Stimulated activated naive CD4-positive, alpha-beta T cell treated with Interleukin-2 at 50 U/mL for 16 hours (primary cell): Measurements from ENCODE around the gene ENTR1.

Experiments
- DNase-seq: peaks from one replicate; lab custom pipeline; 2025; lab: John Stamatoyannopoulos, UW

ENTR1 gene

GRCh38 chr9:136376457-136376856, 34.0 kb downstream of the ENTR1 start:
- DNase-seq: no peak

DNA sequence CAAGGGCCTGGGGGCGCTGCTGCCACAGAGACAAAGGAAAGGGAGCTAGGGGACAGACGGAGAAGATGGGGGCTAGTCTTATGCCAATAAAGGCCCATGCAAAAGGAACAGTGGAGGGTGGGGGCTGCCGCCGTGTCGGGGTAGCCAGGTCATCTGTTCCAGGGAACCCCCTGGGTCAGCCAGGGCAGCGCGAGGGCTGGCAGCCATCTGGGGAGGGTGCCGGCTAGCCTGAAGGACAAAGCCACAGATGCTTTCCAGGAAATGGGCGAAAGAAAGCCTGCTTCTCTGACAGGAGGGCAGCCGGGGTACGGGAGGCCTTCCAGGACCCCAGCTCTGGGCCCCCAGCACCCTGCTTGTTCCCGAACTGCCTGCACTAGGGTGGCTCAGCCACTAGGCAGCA, 35.3 kb downstream of the ENTR1 start:
- DNase-seq: no peak

DNA sequence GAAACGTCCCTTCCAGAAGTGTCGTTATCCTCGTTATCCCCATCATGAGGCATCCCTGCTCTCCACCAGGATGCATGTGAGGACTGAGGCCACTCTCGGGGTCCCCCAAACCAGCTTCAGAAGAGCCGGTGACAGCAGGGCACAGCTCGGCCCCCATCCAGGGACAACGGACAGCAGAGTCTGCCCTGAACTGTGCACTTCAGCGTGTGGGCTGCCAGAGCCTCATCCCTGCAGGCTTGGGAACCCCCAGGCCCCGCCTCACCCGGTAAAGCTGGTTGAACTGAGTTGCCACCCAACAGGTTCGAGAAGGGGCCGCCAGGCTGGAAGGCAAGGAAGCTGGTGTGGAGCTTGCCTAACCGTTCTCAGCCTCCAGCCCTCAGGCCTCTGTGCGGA, 36.2 kb downstream of the ENTR1 start:
- no peak for DNase-seq

DNA sequence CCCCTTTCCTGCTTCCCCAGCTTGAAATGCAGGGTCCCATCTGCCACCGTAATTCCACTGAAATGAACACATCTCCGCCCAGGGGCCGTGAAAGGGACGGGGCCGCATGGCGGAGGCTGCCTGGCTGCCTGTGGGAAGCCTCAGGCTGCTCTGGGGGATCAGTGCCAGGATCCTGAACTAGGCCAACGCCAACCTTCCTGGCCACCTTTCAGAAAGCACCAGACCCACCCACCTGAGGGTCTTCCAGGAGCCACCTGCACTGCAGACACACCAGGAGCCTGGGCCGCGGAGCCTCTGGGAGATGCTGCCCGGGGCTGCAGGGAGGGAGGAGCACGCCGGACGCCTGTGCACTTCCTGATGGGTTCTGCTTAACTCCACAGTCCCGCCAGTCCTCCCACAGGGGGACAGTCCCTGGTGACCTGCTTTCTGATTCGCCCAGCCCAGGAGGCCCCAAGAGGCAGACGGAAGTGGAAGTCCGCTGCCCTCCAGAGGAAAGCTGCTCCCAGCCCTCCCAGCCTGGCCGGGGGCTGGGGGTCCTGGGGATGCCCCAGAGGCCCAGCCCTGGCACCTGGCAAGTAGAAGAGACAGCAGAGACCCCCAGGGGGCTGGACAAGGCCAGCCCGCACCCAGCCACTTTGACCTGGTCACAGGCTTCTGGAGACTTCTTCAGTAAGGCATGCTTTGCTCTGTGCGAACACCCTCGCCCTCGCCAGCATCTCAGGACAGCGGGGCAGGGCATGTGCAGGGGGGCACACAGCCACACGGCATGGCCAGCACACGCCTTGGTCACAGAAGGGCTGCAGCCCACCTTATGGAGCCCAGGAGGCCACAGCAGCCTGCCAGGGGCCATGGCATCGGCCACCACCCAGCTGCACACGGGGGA, 36.9 kb downstream of the ENTR1 start, which contains the start of gene CARD9:
Gene CARD9, minus strand, starts transcription at position 370 of the 883 bp plus-strand sequence. CDS start 1,591 bp downstream, outside the sequence.
- no peak for DNase-seq

GRCh38 chr9:136372561-136373299, 37.7 kb downstream of the ENTR1 start:
- DNase-seq: no peak

- DNase-seq: no peak
Observed at GRCh38 chr9:136372006-136372405, 38.4 kb downstream of the ENTR1 start.

DNA sequence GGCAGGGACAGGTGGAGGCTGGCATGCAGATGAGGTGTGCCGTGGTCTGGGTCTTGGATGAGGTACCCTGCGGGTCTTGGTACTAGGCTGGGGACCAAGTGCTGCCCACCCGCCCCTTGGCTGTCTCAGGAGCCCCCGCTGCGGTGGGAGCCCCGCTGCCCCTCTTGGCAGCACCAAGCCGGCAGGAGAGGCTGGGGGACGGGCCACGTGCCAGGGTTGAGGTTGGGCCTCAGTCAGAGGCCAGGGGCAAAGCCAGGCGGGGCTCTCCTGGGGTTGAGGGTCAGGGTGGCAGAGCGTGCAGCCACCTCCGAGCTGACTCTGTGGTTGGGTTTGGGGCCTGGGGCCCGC, 38.9 kb downstream of the ENTR1 start:
- no peak for DNase-seq

DNA sequence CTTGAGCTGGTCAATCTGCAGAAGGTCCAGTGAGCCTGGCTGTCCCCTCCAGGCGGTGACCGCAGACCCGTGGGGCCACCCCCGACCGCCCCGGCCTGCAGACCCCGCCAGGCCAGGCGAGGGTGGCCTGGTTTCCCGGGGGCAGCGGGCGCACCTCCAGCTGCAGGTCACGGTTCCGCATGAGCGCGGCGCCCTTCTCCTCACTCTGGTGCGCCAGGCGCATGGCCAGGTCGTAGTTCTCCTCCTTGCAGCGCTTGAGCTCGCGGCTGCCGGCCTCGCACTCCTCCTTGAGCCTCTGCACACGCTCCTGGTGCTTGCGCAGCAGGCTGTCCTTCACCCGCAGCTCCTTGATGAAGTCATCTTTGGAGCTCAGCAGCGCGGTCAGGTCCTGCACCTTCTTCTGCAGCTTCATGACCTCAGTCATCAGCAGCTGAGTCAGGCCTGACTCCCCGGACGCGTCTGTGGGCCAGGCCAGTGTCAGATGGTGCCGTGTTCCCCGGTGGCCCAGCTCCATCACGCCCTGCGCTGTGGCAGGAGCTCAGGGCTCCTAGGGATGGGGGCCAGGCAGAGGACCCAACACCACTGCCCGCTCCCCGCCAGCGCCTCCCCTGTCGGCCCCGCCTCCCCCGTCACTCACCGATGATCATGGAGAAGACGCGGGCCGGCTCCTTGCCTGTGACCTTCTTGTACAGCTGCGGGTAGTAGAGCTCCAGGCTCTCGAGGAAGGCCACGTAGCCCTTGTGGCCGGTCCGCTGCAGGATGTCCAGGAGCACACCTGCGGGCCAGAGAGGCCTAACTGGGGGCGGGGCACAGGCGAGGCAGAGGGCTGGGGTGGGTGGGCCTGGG, 39.5 kb downstream of the ENTR1 start:
- DNase-seq: no peak

- no peak for DNase-seq
Observed at GRCh38 chr9:136370037-136370436, 40.4 kb downstream of the ENTR1 start.

DNA sequence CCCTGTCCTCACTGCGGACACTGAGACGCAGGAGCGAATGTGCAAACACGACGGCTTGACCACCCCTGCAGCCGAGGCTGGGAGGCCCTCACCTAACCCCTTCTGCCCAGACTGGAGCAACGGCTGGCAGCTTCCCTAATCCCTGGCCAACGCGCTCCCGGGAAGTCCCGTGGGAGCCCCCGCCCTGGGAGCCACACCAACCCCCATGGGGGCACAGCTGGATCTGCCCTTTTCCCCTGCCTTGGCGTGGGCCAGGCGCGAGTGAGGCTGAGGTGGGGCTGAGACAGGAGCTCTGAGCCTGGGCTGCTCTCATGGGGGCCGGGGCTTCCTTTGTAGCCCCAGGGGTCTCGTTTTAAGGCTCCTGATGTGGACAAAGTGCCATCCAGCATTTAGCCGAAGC, 42.2 kb downstream of the ENTR1 start:
- no peak for DNase-seq

DNA sequence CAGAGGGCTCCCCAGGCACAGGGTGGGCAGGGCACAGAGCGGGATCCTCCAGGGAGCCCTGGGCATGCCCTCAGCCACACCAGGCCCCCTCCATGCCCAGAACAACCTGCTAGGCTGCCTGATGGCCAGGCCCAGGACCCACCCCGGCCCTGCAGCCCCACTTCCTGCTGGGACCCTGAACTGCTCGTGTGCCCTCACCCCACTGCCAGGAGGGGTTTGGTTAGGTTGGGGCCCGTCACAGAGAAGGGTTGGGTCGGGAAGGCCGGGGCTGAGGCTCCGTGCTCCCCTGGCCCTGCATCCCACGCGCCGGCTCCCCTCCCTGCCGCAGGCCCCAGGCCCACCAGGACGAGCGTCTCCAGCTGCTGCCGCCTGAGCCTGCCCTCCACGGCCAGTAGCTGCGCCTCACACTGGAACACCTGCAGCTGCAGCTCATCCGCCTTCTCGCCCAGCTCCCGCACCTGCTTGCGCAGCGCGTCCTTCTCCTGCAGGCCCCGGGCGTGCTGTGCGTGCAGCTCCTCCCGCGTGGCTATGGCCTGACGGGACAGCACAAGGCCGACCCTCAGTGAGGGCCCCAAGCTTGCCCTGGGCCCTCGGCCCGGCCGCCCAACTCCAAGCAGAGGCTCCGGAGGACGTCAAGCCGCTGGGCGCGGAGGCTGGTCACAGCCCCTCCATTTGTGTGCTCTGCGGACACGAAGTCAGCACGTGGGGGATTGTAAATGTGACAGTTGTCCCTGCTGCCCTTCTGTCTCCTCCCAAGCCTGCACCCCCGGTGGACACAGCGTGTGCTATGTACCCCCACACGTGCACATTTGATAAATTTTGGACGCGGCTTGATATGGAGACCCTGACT, 42.9 kb downstream of the ENTR1 start:
- DNase-seq: no peak

DNA sequence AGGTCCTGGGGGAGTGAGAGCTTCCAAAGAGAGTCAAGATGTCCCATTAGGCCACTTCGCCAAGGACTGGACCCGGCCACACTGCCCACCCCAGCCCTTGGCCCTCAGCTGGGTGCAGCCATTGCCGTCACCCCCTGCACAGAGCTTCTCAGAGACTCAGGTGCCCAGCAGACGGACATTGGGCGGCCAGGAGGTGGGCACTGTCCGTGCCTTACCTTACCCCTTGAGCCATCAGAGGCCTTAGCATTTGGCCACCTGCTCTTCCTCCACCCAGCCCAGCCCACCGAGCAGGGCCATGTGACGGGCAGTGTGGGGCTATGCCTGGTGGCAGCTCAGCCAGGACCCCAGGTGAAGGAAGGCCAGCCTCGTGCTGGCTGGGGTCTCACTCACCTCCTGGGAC, 43.6 kb downstream of the ENTR1 start:
- no peak for DNase-seq

DNA sequence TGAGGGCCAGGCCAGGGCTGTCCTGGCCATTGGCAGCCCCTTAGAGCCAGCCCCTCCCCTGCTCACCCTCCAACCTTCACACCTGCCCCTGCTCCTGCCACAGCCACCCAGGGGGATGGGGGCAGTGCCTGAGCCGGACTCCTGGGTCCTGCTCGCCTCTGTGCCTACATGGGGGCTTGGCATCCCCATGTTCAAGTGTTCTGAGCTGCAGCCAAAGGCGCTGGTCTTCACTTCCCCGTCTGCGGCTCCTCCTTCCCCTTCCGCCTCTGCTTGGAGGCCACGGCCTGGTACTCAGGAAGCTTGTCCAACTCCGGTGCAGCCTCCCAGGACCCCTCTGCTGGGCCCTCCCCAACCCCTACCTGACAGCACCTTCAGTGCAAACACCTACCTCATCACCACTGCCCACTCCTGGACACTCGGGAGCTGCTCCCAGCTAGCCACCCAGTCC, 44.6 kb downstream of the ENTR1 start:
- no peak for DNase-seq

GRCh38 chr9:136364942-136365774, 45.3 kb downstream of the ENTR1 start:
- no peak for DNase-seq

DNA sequence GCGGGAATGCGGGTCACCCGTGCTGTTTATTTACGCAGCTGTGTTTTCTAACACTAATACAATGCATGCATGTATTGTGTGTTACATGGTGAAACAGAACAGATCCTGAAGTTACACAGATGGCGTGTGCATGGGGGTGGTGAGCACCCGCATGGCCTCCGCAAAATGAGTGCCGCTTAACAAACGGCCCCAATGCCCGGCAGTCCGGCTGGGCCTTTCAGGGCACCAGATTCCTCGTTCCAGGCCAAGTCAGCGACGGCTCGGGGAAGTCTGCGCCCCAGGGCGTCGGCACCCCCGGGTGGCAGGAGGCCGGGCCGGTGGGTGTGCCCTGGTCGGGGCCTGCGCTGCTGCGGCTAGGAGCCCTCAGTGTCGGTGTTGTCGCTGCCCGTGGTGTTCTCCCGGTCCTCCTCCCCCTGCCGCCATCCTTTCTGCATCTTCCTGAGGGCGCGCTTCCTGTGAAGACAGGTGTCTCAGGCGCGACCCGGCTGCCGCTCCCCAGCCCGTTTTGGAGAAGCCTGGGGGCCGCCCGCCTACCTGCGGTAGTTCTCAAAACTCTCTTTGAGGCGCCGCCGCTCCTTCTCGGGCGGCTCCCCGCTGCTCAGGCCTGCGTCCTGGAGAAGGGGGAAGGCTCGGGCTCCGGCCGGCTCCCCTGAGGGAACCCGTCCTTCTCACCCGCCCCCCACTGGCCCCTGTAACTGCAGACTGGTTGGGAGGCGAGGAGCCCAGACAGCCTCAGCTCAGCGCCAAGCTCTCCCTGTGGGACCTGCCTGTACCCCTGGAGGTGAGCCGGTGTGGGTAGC, 46.3 kb downstream of the ENTR1 start:
- DNase-seq: no peak

DNA sequence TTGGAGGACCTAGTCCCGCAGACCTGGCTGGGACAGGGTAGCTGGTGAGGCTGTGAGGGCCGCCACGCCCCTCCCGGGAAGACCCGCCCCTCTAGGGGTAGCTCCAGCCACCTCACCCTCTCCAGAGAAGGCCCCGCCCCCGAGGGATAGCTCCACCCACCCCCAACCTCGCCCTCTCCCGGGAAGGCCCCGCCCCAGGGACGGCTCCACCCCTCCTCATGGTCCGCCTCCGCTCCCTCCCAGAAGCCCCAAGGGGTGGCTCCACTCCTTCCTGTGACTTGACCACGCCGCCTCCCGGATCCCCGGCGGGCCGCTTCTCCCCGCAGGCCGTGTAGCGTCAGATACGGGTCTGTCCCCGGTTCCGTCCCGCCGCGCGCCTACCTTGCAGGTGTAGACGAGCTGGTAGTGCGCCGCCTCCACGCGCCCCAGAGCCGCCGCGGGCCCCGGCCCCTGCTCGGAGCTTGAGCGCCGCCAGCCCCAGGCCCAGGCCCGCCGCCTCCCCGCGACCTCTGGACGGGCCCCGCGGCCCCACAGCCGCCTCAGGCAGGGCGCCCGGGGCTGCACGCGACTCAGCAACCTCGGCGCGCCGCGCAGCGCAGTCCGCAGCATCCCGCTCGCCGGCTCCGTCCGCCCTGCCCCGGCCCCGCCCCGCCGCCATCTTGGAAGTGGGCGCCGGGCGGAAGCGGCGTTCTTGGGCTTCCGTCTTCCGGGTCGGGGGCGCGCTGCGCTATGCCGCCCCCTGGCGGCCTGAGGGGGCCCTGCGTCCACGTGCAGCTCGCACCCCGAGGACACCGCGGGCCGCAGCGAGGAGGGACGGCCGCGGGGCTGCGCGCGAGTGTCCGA, 47.1 kb downstream of the ENTR1 start, which contains the start of gene DNLZ:
Gene DNLZ, minus strand, starts transcription at position 639 of the 843 bp plus-strand sequence. Its CDS starts 30 bp downstream, at position 609.
- DNase-seq: peak; percentile 92

- no peak for DNase-seq
Observed at GRCh38 chr9:136362450-136362784, 48.0 kb downstream of the ENTR1 start.

DNA sequence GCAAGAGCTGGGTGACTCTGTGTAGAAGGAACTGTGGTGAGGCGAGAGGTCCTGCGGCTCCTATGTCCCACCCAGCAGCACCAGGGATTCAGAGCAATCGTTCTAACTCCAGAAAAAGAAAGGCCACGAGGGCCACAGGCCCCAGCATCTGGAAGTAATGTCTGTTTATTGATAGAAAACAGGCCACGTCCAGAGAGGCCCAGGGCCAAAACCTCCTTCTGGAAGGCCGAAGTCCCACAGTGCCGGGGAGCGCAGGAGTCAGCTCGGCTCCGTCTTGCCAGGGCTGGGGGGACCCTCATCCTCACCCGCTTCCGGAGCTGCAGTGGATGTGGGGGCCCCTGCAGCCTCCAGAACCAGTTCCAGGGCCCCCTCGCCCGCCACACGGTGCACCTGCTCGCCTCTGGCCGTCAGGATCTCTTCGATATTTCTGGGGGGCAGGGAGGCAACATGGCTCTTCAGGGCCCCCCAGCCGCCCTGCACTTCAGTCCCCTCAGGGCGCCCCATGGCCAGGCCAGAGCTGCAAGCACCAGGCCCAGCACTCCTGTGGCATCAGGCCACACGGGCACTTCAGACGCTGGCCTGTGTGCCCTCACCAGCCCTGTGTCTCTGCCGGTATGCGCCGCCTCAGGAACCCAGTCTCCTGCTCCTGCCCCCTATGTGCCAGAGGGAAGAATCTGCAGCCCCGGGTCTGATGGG, 48.5 kb downstream of the ENTR1 start:
- no peak for DNase-seq
